HG02840 (cell line): ENCODE data around the gene MARCHF2.
A peak's percentile ranks its signal among the peaks of the same experiment; 100 is the strongest.

Experiments
- ATAC-seq: cut with Tn5 transposase; IDR thresholded peaks from one replicate; pipeline ENCODE4 v1.9.1; 2021; ENCODE audit warnings: mild to moderate bottlenecking, moderate library complexity, moderate number of reproducible peaks; ENCODE audit not compliant: unreplicated experiment, low FRiP score

The MARCHF2 gene

GRCh38 chr19:8469613-8470368 lies 56.7 kb downstream of the MARCHF2 start:
- ATAC-seq: no peak

- ATAC-seq: peak; percentile 58
Observed at GRCh38 chr19:8473648-8474476, 60.8 kb downstream of the MARCHF2 start.

DNA sequence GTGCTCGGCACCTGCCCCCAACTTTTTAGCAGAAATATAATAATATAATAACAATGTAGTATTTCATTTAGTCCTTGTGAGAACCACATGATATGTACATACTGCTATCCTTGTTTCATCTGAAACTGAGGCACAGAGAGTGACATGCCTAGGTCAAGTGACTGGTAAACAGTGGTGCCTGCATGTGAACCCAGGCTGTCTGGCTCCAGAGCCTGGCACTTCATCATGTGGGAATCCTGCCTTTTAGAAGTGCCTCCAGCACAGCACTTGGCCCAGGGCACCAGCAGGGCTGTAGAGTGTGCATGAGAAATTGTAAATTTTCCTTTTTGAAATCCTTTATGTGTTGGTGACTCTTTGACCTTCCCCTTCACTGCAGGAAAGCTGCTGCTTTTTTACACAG lies 61.9 kb downstream of the MARCHF2 start:
- ATAC-seq: no peak

DNA sequence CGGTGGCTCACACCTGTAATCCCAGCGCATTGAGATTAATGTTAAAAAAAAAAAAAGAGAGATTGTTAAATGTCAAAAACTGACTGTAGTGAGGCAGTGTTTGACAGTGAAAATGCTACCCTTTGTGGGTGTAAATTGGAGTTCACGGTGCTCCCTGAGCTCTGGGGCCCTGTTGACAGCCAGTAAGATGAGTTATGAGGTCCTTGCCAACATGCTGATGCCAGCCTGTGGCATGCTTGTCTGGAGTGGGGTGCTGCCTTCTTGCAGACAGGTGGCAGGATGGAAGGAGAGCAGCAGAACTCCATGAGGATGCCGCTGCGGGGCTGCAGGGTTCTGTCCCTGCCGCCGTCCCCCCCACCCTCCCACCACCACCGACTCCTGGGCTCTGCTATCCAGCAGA lies 63.4 kb downstream of the MARCHF2 start:
- no peak for ATAC-seq

- ATAC-seq: no peak
Observed at GRCh38 chr19:8477889-8478288, 64.8 kb downstream of the MARCHF2 start.

DNA sequence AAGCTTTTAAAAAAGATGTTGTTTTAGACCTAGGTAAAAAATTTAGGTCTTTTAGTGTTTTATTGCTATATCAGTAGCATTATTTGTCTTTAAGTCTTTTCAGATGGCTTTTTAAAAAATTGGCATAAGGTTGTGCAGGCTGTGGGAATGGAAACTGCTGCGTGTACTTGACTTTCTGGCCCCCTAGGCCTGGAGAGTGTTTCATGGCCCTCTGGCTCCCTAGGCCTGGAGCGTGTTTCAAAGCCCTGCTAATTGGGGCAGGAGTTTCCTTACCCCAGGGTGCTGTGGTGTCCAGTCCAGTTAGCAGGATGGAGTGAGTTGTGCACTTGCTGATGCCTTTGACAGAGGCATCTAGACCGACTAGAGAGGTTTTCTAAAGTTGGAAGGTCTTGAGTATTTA lies 65.5 kb downstream of the MARCHF2 start:
- ATAC-seq: no peak

DNA sequence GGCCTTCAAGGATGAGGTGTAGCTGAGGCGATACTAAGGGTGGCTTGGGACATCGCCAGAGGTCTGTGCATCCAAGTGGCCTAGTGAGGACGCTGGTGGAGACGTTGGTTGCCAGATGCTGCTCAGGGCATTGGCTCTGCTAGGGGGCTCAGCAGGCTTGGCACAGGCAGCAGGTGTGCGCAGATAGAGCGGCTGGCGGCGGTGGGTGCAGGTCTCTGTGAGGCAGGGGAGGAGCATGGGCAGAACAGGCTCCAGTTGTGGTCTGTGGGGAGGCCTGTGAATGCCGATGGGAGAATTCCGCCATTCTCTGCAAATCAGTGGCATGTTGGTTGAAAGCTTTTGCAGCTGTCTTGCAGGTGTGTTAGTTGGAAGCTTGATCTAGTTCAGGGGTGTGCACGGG lies 68.1 kb downstream of the MARCHF2 start:
- no peak for ATAC-seq

- no peak for ATAC-seq
Observed at GRCh38 chr19:8481616-8482015, 68.5 kb downstream of the MARCHF2 start.

- no peak for ATAC-seq
Observed at GRCh38 chr19:8482696-8483095, 69.6 kb downstream of the MARCHF2 start.

DNA sequence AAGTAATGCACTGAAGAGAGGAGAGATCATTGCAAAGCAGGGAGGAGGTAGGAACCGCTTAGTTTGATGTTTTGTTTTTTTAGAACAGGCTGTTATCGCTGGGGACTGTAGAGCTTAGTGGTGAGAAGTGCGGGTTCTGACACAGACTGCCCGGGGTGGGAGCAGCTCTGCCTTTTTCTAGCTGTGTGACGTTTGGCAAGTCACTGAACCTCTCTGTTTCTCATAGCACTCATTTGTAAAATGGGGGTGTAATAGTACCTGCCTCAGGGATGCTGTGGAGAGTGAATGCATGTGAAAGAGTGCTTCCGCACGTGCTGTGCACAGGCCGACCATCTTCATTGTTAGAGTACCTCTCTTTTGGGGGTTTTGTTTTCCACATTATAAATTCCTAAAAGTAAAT lies 70.1 kb downstream of the MARCHF2 start:
- ATAC-seq: no peak

DNA sequence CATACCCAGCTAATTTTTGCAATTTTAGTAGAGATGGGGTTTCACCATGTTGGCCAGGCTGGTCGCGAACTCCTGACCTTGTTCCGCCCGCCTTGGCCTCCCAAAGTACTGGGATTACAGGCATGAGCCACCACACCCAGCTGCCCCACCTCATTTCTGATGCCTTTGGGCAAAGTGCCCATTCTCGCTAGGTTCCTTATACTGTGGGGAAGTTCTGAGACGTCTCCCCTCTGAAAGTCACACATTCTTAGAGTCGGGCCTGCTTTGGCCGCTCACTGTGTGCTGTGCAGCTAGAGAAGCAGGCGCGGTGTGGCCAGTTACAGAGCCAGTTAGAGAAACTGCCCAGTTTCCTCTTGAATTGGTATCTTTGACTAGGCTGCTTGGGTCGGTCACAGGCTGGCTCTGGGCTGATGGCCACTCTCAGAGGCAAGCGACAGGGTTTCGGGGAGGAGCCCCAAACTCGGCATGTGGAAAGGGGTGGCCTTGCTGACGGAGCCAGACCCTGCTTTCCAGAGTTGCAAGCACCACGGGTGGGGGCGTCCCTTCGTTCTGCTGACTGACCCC lies 71.3 kb downstream of the MARCHF2 start:
- ATAC-seq: no peak

DNA sequence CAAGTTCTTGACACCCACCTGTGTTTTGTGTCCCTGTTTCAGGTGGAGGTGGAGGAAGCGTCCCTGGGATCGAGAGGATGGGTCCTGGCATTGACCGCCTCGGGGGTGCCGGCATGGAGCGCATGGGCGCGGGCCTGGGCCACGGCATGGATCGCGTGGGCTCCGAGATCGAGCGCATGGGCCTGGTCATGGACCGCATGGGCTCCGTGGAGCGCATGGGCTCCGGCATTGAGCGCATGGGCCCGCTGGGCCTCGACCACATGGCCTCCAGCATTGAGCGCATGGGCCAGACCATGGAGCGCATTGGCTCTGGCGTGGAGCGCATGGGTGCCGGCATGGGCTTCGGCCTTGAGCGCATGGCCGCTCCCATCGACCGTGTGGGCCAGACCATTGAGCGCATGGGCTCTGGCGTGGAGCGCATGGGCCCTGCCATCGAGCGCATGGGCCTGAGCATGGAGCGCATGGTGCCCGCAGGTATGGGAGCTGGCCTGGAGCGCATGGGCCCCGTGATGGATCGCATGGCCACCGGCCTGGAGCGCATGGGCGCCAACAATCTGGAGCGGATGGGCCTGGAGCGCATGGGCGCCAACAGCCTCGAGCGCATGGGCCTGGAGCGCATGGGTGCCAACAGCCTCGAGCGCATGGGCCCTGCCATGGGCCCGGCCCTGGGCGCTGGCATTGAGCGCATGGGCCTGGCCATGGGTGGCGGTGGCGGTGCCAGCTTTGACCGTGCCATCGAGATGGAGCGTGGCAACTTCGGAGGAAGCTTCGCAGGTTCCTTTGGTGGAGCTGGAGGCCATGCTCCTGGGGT lies 72.7 kb downstream of the MARCHF2 start:
- ATAC-seq: no peak

- no peak for ATAC-seq
Observed at GRCh38 chr19:8486661-8487136, 73.6 kb downstream of the MARCHF2 start.

DNA sequence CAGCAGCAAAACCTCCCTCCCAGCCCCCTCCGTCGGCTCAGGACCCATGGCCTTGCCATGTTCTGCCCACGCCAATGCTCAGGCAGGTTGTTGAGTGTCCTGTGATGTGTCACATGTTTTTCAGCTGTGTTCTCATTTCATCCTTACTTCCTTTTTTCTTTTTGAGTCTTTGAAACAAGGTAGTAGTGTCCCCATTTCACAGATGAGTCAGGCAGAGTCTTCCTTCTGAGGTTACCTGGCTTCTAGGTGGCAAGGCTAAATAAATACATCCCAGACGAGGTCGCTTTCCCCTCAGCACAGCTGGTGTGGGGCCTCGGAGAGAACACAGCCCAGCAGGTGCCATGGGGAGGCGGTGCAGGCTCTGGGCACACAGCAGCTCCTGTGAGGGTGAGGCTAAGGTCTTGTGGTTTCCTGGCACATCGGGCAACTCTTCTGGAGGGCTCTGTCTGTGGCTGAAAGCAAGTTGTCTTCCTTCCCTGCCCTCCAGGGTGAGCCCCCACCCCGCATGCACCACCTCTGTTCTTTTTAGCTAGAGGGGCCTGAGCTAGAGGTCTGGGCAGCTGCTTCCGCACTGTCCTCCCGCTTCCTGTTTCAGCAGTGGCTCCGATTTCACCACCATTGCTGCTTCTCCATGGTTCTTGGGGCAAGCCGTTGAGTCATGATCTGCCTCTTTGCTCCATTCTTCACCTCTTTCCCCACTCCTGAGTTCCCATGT lies 74.2 kb downstream of the MARCHF2 start:
- ATAC-seq: no peak

- no peak for ATAC-seq
Observed at GRCh38 chr19:8488365-8488764, 75.3 kb downstream of the MARCHF2 start.
